Renal cortex interstitium (tissue), 11 donors: ENCODE results near the gene GOLIM4. TPM values are rescaled to one million over a fixed set of nuclear protein-coding genes. Genes with fewer than 3 reads are reported as not detected.
A peak's percentile ranks its signal among the peaks of the same experiment; 100 is the strongest.
"Not testable (repeated sequence)": the region's sequence is repeated elsewhere in the genome, so short reads cannot be mapped to it uniquely, and the experiment has no call there.

ENCODE experiments used
- DNase-seq, 11 donors: peaks; one replicate each; pipeline ENCODE4 v3.0.0-alpha.2; 2013; ENCODE audit warnings: low read depth in 9 of 11, low spot score in 4 of 11; ENCODE audit errors: extremely low read depth in 1 of 11
- polyA plus RNA-seq, 3 donors: library from polyadenylated mRNA; unstranded; fragments of 120-200 nt; gene quantifications; one replicate each; pipeline ENCODE4 v1.2.1, GENCODE V29; 2013; ENCODE audit not compliant: insufficient read length in 3 of 3

GOLIM4 gene
- polyA plus RNA-seq, 3 donors, result 90.8 to 110 (median 106) TPM

DNA sequence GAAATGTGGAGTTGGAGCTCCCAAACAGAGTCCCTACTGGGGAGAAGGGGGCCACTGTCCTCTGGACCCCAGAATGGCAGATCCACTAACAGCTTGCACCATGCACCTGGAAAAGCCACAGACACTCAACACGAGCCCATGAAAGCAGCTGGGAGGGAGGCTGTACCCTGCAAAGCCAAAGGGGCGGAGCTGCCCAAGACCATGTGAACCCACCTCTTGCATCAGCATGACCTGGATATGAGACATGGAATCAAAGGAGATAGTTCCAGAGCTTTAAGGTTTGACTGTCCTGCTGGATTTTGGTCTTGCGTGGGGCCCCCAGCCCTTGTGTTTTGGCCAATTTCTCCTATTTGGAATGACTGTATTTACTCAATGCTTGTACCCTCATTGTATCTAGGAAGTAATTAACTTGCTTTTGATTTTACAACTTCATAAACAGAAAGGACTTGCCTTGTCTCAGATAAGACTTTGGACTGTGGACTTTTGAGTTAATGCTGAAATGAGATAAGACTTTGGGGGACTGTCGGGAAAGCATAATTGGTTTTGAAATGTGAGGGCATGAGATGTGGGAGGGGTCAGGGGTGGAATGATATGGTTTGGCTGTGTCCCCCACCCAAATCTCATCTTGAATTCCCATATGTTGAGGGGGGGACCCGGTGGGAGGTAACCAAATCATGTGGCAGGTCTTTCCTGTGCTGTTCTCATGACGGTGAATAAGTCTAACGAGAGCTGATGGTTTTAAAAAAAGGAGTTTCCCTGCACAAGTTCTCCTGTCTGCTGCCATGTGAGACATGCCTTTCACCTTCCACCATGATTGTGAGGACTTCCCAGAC lies 39.1 kb downstream of the GOLIM4 start:
- DNase-seq, result not testable (repeated sequence)

DNA sequence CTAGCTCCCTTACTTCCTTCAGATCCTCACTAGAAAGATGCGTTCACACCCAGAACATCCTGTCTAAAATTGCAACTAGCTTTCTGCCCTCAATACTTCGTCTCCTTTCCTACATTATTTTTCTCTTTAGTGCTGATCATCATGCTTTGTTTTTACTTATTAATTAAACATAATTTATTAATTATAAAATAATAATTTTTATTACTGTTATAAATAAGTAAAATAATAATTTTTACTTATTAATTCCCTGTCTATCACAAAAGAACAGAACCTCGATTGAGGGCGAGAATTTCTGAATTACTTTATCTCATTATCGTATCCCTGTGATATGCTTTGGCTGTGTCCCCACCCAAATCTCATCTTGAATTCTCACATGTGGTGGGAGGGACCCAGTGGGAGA lies 41.3 kb downstream of the GOLIM4 start:
- no peak for DNase-seq

DNA sequence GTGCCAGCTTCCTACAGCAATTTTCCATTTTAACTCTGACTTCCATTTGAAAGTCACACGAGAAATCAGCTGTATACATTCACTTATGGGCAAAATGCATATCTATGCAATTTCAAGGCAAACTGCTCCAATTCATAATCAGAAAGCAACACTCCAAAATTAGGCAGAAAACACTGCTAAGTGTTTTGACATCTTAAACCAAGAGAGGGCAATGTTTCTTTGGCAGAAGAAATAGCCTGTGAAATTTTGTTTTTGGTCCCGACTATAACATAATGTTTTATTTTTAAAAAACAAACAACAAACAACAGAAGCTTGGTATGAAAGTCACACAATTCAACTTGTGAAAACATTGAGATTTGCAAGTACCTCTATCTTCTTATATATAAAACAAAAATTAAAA lies 42.6 kb downstream of the GOLIM4 start:
- no peak for DNase-seq

DNA sequence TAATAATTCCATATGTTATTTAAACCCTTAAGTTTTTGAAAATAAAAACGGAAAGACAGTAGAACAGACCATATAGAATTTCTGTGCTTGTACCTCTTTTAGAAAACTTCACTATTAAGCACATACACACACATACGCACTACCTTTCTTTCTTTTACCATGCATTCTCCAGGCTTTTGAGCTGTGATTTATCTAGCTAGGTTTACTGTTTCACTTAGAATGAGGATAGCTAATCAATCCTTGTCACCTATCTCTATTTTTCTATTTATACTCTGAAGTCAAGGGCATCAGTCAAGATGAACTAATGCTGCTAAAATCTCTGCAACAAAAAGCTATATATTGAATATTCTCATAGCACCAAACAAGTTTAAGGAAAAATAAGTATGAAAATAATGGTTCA lies 43.2 kb downstream of the GOLIM4 start:
- DNase-seq, result no peak

DNA sequence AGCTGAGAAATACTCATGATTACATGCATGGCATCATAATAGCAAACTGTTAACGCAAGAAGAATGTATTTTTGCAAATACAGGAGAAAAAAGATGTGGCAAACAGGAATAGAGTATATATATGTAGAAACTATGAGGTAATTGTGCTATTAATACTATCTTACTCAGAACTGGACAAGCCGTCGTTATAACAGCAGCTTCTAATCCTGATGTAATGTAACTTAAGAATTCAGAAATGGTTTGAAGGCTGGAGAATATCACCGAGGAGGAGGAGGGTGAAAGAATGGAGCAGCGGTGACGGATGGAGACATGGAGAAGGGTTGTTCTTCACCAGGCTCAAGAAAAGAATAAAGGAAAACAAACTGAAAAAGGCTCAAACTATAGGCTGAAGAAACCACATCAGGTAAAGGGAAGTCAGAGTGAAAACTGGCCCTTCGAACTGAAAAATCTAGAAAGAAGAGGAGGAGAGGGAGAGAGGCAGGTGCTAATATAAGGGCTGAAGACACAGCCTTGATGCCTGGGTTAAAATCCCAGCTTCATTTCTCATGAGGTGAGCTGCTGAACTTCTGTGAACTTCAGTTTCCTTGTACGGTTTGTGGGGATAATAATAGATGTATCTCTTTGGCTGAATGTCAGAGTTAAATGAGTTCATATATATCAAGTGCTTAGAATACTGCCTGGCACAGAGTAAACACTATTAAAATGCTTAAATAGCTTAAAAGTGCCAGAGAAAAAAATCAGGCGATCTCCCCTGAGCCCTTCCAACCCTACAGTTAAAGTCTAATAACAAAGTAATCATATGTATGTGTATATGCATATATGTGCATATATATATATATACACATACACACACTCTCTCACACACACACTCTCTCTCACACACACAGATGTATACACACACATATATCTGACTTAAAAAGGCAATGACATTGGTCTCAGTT lies 43.9 kb downstream of the GOLIM4 start:
- DNase-seq, result no peak

DNA sequence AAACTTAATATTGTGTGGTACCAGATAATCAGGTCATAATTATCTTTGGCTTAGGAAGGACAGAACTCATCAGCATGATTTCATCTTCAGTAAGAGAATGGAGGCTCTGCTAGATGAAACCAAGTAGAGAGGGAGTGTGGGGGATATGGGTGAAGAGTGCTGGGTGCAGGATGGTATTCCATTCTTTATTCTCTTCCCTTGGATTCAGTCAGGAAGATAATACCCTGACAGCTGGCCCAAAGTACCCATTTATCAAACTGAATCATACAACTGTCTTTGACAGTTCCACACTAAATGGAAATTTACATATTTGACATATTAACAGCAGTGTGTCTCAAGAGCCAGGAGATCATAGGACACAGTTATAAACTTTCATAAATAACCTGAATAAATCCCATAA lies 44.7 kb downstream of the GOLIM4 start:
- no peak for DNase-seq

DNA sequence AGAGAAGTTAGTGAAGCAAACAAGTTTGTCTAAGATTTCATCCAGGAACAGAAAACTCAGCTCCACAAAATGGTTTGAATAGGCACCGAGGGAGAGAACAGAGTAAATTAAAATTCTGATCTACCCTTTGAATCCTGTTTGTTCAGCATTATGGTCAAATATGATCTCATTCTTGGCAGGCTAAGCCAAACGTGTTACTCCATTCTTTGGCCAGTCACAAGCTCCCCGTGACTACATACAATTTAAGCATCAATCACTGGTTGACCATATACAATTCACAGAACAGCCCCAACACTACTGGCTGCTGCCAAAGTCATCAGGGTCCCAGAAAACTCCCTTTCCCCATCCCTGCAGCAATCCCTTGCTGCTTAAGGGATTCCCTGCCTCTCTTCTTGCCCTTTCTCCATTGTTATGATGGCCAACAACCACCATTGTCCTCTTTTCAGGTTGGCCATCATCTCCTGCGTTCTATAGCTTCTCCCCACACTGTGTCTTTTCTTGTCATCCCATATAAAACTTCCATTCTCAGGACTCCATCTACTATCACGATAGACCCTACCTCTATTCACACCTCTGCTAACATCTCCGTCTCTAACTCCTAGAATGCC lies 46.3 kb downstream of the GOLIM4 start:
- no peak for DNase-seq

DNA sequence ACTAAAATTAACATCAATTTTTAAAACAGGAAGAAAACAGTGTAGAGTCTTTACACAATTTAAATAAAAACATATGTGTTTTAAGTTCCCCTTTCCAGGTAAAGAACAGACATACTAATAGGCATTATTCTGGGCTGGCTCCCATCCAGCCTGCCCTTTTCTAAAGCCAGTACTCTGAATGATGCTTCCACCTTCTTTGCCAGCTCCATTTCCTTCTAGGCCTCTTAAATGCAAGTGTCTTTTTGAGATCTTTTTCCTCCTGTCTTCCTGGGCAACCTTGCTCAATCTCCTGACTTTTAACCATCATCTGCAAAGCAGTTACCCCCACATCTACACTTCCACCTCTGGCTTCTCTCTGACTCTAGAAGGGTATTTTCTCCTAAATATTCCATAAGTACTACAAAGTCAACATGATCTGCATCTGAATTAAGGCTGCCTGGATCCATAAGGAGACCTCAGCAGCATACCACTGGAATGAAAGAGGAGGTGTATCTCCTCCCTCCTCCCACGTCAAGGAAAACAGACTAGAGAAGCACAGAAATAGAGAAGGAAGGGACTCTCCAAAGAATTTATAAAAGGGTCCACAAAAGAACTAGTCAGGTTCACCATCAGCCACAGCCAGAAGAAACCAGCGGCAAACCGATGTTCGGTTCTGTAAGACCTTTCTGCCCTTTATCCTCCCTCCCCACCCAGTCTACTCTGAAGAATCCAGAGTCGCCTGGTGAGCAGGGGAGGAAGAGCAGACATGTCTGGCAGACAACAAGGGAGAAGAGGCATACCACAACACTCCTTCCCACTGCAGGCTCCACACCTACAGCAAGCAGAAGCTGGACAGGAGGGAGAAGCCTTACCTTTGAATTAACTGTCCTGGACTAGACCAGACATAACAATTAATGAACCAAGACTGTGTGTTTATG lies 47.1 kb downstream of the GOLIM4 start:
- DNase-seq, result no peak

DNA sequence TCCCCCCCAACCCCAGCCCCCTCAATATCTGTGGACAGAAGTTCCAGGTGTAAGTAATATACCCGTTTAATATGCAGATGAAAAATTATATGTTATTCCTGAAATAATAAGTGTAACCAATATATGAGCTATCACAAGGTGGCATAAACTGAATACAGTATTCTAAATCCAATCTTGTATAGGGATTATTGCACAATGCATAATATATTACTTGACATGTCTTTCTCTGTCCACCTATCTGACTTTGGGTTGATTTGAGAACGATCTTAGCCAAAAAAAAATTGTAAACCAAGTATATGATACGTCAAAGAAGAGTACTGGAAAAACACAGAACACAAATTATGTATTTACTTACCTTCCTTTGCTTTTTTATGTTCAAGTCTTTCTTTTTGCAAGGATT lies 47.8 kb downstream of the GOLIM4 start:
- no peak for DNase-seq

DNA sequence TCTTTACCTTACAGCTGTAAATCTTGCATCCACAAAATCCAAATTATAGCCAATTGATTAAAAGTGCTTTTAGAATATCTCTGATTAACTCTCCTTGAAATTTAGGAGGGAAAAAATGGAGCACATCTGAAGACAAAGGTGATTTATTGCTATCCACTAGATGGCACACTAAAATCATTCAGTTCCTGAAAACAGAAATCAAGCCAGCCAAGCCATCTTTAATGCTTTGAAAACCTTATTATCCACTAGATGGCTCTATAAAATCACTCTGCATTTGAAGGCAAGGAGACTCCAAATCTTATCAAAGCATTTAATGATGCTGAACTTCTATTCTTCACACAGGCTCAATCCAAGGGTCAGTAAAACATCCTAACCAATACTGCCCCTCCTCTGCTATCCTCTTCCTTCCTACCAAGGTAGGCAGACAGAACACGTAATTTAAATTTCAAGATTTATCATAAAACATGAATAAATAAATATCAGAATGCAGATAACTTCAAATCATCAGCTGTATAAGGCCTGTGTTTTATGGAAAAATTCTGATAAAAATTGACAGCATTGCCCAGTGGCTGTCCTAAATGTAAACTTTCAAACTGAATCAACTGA lies 48.4 kb downstream of the GOLIM4 start:
- DNase-seq, result peak; percentile 32 to 73 (median 56)

DNA sequence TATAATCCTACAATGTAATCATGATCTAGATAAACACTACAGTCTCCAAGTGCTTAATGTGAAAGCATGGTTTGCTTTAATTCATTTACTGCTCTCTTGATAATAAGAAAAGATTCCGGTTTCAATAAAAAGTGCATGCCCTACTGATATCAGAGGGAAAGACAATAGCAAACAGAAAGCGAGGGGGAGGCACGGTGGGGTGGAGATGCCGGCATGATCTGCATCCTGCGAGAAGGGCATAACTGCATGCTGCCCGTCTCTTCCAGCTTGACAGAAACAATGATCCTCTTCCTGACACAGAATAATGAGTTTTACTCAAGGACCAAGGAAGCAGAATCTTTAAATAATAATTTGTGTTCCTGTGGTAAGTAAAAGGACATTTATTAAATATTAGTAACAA lies 51.7 kb downstream of the GOLIM4 start:
- DNase-seq, result no peak

DNA sequence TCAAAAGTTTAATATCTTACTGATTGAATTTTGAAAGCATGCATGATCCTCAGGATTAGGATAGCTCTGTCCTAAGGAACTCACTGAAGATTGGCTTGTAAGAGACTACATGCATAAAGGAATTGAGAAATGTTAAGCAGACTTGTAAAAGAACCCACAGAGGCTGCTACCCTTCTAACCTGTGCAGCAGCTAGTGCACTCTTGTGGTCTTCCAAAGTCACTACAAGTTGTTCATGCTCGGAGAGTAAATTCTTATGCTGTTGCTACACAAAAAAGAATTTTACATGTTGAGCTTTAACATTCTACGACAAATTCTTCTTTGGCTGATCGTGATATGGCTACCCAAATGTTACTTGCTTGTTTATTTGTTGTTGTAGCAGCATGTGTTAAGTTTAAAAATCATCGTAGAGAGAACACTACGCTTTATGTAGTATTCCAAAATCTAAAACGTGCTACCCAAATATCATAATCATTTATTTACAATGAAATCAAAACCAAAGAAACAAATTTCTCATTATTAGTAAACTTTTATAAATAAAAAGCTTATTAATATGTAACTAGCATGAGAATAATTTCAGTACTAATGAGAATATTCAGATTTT lies 55.0 kb downstream of the GOLIM4 start:
- peak in 1 of 11 donors; percentile 15 for DNase-seq

DNA sequence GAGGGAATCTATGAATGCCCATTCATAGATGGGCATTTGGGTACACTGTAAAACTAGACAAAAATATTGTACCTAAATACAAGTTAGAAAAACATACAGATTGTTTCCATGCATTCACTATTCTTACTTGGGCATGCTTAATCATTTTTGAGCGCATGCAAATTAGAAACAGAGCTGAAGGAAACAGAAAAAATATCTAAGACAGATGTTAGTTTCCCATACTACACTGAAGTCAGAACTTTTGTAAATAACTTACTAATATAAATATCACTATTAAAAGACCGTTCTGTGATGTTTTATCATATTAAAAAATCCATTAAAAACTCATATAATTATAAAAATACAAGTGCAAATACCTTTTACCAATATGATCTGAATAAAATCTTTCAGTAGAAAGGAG lies 58.7 kb downstream of the GOLIM4 start:
- DNase-seq, result no peak

DNA sequence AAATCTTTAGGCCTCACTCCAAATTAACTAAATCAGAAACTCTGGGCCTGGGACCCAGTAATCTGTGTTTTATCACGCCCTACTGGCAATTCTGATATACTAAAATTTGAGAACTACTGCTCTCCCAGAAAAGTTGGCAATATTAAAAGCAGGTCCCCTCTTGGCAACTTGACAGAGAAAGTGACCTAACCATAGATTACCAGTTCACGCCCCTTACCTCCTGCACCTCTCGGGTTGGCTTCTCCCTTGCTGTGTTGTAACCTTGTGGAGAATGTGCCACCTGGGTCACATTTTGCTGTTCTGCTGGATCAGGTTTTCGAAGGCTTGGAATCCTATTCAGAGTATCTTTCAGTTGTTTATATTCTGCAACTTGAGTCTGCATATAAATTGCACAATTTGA lies 59.1 kb downstream of the GOLIM4 start:
- no peak for DNase-seq

DNA sequence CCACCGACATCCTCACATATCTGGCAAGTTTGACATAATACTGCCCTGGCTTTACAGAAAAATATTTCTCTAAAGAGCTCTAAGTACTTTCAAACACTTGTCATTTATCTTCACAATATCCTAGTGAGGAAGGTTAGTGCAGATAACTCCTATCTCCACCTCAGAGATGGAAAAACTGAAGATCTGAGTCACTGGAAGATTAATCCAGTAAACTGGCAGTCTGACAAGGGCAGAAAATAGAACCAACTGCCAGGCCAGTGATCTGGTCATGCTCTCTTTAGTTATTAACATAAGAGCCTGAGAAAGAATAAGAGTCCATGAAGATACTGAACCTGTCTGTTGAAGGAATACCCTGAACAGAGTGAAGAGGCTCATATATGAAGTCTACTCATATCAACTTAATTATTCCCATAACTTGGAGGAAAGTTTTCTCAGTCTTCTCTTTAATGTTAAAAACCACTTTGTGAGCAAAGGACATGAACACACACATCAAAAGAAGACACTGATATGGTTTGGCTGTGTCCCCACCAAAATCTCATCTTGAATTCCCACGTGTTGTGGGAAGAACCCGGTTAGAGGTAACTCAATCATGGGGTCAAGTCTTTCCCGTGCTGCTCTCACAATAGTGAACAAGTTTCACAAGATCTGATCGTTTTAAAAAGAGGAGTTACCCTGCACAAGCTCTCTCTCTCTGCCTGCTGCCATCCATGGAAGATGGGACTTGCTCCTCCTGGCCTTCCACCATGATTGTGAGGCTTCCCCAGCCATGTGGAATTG lies 61.4 kb downstream of the GOLIM4 start:
- DNase-seq, result no peak

DNA sequence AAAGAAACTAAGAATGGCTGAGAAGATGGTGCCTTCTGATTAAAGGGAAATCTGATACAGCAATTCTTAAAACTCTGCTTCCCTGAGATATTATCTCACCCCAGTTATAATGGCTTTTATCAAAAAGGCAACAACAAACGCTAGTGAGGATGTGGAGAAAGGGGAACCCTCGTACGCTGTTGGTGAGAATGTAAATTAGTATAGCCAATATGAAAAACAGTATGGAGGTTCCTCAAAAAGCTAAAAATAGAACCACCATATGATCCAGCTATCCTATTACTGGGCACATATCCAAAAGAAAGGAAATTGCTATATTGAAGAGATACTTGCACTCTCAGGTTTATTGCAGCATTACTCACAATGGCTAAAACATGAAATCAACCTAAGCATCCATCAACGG lies 65.1 kb downstream of the GOLIM4 start:
- DNase-seq, result no peak

DNA sequence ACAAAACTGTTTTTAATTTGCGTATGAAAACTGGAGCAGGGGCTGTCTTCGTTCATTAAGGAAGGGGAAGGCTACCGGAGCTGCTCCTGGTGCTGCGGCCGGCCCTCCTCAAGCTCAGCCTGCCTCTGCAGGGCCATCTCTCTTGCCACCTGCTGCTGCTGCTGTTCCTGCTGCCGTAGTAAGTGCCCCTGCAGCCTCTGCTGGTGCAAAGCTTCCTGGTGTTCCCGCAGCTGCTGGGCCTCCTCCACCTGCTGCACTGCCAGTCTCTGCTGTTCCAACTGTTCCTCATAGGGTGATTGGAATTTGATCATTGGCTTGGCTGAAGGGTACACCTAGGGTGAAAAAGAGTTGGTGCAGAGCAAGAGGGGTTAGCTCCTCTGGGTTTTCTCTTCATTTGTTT lies 66.0 kb downstream of the GOLIM4 start:
- no peak for DNase-seq
